DOHH2 (cell line): ENCODE data around the gene KCNJ12.

ENCODE experiments used
- EZH2phosphoT487 ChIP-seq: fragments of 200-600 bp; sonication (generic); IDR thresholded peaks from 2 replicates; pipeline ENCODE4 v1.6.1; 2017; ENCODE audit warnings: borderline replicate concordance, mild to moderate bottlenecking, antibody characterized with exemption, low read length, moderate library complexity, mixed read lengths
- TF ChIP-seq, protein P1 (sequence below): fragments of 200-600 bp; sonication (generic); IDR thresholded peaks from one replicate; pipeline ENCODE4 v1.5.1; 2014; ENCODE audit warnings: antibody characterized with exemption, mild to moderate bottlenecking, low read depth, low read length; ENCODE audit not compliant: poor library complexity, severe bottlenecking

DNA sequence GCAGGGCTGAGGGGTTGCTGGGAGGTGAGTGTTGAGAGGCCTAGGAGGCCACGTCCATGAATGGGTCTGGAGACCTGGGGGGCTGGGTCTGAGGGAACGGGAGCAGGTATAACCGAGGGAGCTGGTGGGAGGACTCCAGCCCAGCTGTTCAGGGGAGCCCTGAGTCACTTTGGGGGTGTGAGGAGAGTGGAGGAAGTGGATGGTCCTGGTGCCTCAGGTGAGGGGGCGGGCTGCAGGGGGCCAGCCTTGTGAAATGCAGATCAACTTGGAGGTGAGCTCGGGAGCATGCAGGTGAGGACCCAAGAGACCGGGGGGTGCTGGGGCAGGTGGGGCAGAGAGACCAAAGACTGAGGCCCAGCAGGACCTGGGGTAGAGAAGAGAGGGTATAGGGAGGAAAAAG, 79.6 kb downstream of the KCNJ12 start:
- TF ChIP-seq, protein P1, sequence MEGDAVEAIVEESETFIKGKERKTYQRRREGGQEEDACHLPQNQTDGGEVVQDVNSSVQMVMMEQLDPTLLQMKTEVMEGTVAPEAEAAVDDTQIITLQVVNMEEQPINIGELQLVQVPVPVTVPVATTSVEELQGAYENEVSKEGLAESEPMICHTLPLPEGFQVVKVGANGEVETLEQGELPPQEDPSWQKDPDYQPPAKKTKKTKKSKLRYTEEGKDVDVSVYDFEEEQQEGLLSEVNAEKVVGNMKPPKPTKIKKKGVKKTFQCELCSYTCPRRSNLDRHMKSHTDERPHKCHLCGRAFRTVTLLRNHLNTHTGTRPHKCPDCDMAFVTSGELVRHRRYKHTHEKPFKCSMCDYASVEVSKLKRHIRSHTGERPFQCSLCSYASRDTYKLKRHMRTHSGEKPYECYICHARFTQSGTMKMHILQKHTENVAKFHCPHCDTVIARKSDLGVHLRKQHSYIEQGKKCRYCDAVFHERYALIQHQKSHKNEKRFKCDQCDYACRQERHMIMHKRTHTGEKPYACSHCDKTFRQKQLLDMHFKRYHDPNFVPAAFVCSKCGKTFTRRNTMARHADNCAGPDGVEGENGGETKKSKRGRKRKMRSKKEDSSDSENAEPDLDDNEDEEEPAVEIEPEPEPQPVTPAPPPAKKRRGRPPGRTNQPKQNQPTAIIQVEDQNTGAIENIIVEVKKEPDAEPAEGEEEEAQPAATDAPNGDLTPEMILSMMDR: no peak
- no peak for TF ChIP-seq EZH2phosphoT487
